SJCRH30 (cell line): ENCODE data around the gene ZDHHC23. TPM values are rescaled to one million over a fixed set of nuclear protein-coding genes. Genes with fewer than 3 reads are reported as not detected.

ENCODE experiments used
- DNase-seq, 2 experiments: peaks; one replicate each; pipeline ENCODE4 v3.0.0-alpha.2; 2015 to 2020
- H3K27ac ChIP-seq: fragments of 250-450 bp; sonication (Bioruptor Pico); 2 replicates; pipeline ENCODE4 v1.5.1; 2020; ENCODE audit warnings: mild to moderate bottlenecking, moderate library complexity
- H3K27me3 ChIP-seq: fragments of 250-450 bp; sonication (Bioruptor Pico); 2 replicates; pipeline ENCODE4 v1.5.1; 2020; ENCODE audit warnings: mild to moderate bottlenecking, moderate library complexity
- H3K36me3 ChIP-seq: fragments of 250-450 bp; sonication (Bioruptor Pico); 2 replicates; pipeline ENCODE4 v1.5.1; 2020; ENCODE audit warnings: mild to moderate bottlenecking, moderate library complexity
- H3K4me1 ChIP-seq: fragments of 250-450 bp; sonication (Bioruptor Pico); 2 replicates; pipeline ENCODE4 v1.5.1; 2020; ENCODE audit warnings: mild to moderate bottlenecking, moderate library complexity
- H3K4me3 ChIP-seq: fragments of 250-450 bp; sonication (Bioruptor Pico); 2 replicates; pipeline ENCODE4 v1.5.1; 2020; ENCODE audit warnings: mild to moderate bottlenecking, moderate library complexity
- H3K9me3 ChIP-seq: fragments of 250-450 bp; sonication (Bioruptor Pico); replicated peaks from 2 replicates; pipeline ENCODE4 v1.5.1; 2020; ENCODE audit warnings: mild to moderate bottlenecking, moderate library complexity
- total RNA-seq: library from RNA; depleted of rRNA; stranded (reverse); fragments of >200 nt; shearing (Covaris generic); gene quantifications from 2 replicates; pipeline ENCODE4 v1.2.3, GENCODE V29; 2014; rRNA removed

ZDHHC23 gene
- total RNA-seq, 1 experiment from 2014 or later = 2.2 TPM

- no peak overlapping the region for H3K27ac ChIP-seq
- H3K36me3 ChIP-seq = no peaks in the 10 kb centered on the region
- no peaks in the 10 kb centered on the region for H3K9me3 ChIP-seq
- no peak for DNase-seq
- H3K4me1 ChIP-seq = no peaks in the 10 kb centered on the region
- no peak overlapping the region for H3K4me3 ChIP-seq
- H3K27me3 ChIP-seq = no peaks in the 10 kb centered on the region
These were observed 18.4 kb downstream of the ZDHHC23 start for GRCh38 chr3:113966172-113966571.

- no peak overlapping the region for H3K27ac ChIP-seq
- H3K9me3 ChIP-seq = no peaks in the 10 kb centered on the region
- no peaks in the 10 kb centered on the region for H3K4me1 ChIP-seq
- H3K27me3 ChIP-seq = no peaks in the 10 kb centered on the region
- DNase-seq = peak in 1 of 2 experiments; percentile 10
- H3K36me3 ChIP-seq = no peaks in the 10 kb centered on the region
- no peak overlapping the region for H3K4me3 ChIP-seq
These were observed 21.2 kb downstream of the ZDHHC23 start for GRCh38 chr3:113968986-113969385.

DNA sequence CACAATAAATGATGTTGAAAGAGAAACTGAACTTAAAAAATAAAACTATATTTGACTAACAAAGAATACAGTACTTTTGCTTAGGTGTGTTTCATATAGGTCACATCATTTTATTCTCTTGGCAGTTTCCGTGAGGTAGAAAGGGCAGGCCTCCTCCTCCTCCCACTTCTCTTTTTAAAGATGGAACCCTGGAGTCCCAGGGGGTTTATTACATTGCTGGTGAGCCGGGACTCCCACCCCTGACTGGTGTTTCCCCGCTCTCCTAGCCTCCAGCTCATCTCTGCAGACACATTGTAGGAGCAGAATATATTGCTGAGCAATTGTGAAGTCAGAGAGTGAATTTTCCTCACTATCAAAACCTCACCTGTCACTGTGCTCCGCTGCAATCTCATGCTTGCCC lies 30.0 kb downstream of the ZDHHC23 start:
- H3K9me3 ChIP-seq = no peaks in the 10 kb centered on the region
- H3K27ac ChIP-seq = no peak overlapping the region
- H3K4me1 ChIP-seq = no peaks in the 10 kb centered on the region
- no peaks in the 10 kb centered on the region for H3K27me3 ChIP-seq
- no peaks in the 10 kb centered on the region for H3K36me3 ChIP-seq
- no peak for DNase-seq
- no peak overlapping the region for H3K4me3 ChIP-seq

GRCh38 chr3:113979916-113980315 lies 32.1 kb downstream of the ZDHHC23 start:
- Histone ChIP-seq H3K36me3 (no peaks in the 10 kb centered on the region), H3K27me3 (no peaks in the 10 kb centered on the region), H3K4me1 (no peaks in the 10 kb centered on the region), H3K4me3 (no peak overlapping the region), H3K9me3 (no peaks in the 10 kb centered on the region), H3K27ac (no peak overlapping the region)
- DNase-seq = no peak

DNA sequence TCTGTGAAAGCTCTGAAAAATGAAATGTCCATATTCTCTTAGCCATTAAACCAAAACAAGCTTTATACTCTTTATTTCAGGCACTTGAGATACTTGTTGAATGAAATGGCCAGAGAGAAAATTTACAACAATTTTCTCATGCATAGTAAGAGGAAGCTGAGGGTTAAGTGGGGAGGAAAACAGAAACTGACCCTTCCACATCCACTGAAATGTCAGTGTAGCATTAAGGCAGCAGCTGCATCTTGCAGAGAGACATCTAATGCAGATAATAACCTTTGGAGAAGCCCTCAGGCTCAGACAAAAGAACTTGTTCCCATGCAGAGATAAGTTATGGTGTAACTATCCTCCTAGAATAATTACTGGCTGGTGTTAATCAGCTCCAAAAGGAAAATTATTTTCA lies 34.0 kb downstream of the ZDHHC23 start:
- H3K36me3 ChIP-seq = no peaks in the 10 kb centered on the region
- no peaks in the 10 kb centered on the region for H3K4me1 ChIP-seq
- H3K4me3 ChIP-seq = no peak overlapping the region
- no peaks in the 10 kb centered on the region for H3K9me3 ChIP-seq
- no peak overlapping the region for H3K27ac ChIP-seq
- no peaks in the 10 kb centered on the region for H3K27me3 ChIP-seq
- no peak for DNase-seq

DNA sequence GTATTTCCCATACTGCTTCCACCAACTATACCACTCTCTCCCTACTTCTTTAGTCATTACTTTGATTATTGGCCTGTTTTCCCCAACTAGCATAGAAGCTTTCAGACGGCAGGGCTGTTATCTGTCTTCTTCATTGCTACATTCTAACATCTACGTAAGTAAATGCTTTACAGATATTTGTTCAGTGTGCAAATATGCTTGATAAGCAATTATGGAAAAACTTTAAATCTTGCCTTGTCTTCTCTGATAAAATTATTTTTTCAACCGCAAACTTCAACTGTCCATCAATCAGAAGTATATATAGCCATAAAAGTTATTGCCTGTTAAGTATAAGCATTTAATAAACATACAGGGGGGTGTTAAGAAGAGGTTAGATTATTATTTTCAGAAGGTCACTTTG lies 35.7 kb downstream of the ZDHHC23 start:
- no peaks in the 10 kb centered on the region for H3K27me3 ChIP-seq
- no peak for DNase-seq
- no peaks in the 10 kb centered on the region for H3K4me1 ChIP-seq
- H3K36me3 ChIP-seq = no peaks in the 10 kb centered on the region
- no peak overlapping the region for H3K27ac ChIP-seq
- no peaks in the 10 kb centered on the region for H3K9me3 ChIP-seq
- H3K4me3 ChIP-seq = no peak overlapping the region

- Histone ChIP-seq H3K27ac (no peak overlapping the region), H3K4me1 (no peaks in the 10 kb centered on the region), H3K4me3 (no peak overlapping the region), H3K27me3 (no peaks in the 10 kb centered on the region), H3K36me3 (no peaks in the 10 kb centered on the region), H3K9me3 (no peaks in the 10 kb centered on the region)
- no peak for DNase-seq
These were observed 37.7 kb downstream of the ZDHHC23 start for GRCh38 chr3:113985541-113985940.

DNA sequence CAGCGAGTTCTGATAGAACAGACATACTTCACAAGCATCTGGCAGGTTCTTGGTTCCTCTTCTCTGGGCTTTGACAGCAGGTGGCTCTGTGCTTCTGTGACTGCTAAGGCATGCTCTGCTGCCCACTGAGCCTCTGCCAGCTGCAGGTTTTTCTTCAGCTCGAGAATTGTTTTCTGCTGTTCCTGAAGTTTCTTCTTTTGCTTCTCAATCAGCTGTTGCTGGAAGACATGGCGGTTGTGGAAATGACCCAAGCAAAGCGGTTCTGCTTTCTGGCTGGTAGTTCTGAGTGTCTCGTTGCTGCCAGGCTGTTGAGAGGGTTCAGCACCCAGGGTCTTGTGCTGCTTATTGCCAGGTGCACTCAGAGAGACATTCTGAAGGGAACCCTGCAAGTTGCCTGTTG lies 57.7 kb downstream of the ZDHHC23 start:
- H3K9me3 ChIP-seq = no peaks in the 10 kb centered on the region
- no peak overlapping the region for H3K4me3 ChIP-seq
- no peak for DNase-seq
- no peak overlapping the region for H3K27ac ChIP-seq
- H3K4me1 ChIP-seq = no peaks in the 10 kb centered on the region
- no peaks in the 10 kb centered on the region for H3K27me3 ChIP-seq
- H3K36me3 ChIP-seq = no peaks in the 10 kb centered on the region

DNA sequence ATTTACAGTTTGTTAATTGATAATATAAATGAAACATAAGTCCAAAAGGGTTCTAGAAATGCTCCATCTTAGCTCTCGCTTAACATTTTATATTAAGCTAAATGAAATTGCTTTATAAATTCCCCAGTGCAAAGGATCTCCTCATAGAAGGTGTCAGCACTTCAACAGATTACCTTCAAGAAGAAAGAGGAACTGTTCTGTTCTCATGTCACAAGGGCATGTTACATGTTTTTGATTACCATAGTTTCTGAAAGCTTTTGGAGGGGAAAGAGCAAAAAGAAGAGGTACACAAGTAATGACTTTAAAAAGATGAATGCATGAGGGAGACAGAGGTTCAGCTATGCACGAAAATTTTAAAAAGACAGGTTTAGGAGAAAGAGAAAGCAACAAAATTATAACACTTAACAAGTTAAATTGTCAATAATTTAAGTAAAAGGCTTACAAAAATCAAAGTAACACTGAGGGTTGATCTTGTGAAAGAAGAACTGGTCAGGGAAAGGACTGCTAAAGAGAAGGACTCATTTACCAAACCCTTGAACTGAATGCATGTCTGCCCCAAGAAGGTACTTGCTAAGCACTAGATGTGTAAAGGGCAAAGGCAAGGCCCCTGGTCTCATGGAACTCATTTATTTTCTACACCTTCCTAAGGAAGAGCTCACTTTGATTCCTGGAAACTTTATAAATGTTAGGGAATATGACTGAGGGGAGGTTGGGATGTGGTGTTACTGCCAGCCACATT lies 63.4 kb downstream of the ZDHHC23 start:
- Histone ChIP-seq H3K27ac (no peak overlapping the region), H3K4me1 (no peaks in the 10 kb centered on the region), H3K4me3 (no peak overlapping the region), H3K36me3 (no peaks in the 10 kb centered on the region), H3K27me3 (peaks cover 4% of the 10 kb centered on the region; the same call in 1 of the 2 replicates), H3K9me3 (no peaks in the 10 kb centered on the region)
- no peak for DNase-seq

Other genes starting within 250 kb of the ZDHHC23 start
- 279 and 290 TPM in 2 replicates for gene NAA50, start 201.8 kb upstream of the ZDHHC23 start, total RNA-seq
- 43.0 and 47.5 TPM in 2 replicates for gene ATP6V1A, start 201.0 kb upstream of the ZDHHC23 start, total RNA-seq
- gene GRAMD1C, start 109.2 kb upstream of the ZDHHC23 start, total RNA-seq = 1.6 and 2.5 TPM in 2 replicates
- 0.20 TPM in 1 of 2 replicates, not detected in the other for gene CCDC191, start 108.5 kb downstream of the ZDHHC23 start, total RNA-seq
- gene QTRT2, start 108.7 kb downstream of the ZDHHC23 start, total RNA-seq = 33.6 and 41.0 TPM in 2 replicates
- gene DRD3, start 231.0 kb downstream of the ZDHHC23 start, total RNA-seq = not detected in 2 replicates